Thoracic aorta (tissue), 2 donors: ENCODE results near the gene BLOC1S5. TPM values are rescaled to one million over a fixed set of nuclear protein-coding genes. Genes with fewer than 3 reads are reported as not detected.

Source experiments
- ATAC-seq: fragments of 150-250 bp; one replicate; pipeline ENCODE4 v1.8.0; 2017; ENCODE audit warnings: low read depth; ENCODE audit not compliant: insufficient number of reproducible peaks, low FRiP score
- DNase-seq: peaks from one replicate; pipeline ENCODE4 v3.0.0-alpha.2; 2020; ENCODE audit warnings: low spot score
- H3K27ac ChIP-seq, 2 donors: fragments of 200-600 bp; sonication (generic); 1 replicate in 1 of 2; 2 replicates in 1 of 2; pipeline ENCODE4 v1.5.1; 2016; ENCODE audit warnings: mild to moderate bottlenecking in 2 of 2, moderate library complexity in 2 of 2
- H3K27me3 ChIP-seq: fragments of 200-600 bp; sonication (generic); replicated peaks from 2 replicates; pipeline ENCODE4 v1.6.0; 2016; ENCODE audit warnings: mild to moderate bottlenecking; ENCODE audit not compliant: insufficient read depth
- H3K36me3 ChIP-seq: fragments of 200-600 bp; sonication (generic); one replicate; pipeline ENCODE4 v1.5.1; 2016
- H3K4me1 ChIP-seq, 2 donors: fragments of 200-600 bp; sonication (generic); 1 replicate in 1 of 2; 2 replicates in 1 of 2; pipeline versions ENCODE4 v1.5.1 to v1.6.0; 2016; ENCODE audit warnings: low read depth in 2 of 2, mild to moderate bottlenecking in 1 of 2; ENCODE audit not compliant: control insufficient read depth in 1 of 2
- H3K4me3 ChIP-seq: fragments of 200-600 bp; sonication (generic); 2 replicates; pipeline ENCODE4 v1.5.1; 2016; ENCODE audit warnings: mild to moderate bottlenecking
- H3K9me3 ChIP-seq: fragments of 200-600 bp; sonication (generic); 2 replicates; pipeline ENCODE4 v1.5.1; 2016
- CTCF ChIP-seq: fragments of 200-600 bp; sonication (generic); IDR thresholded peaks from one replicate; pipeline ENCODE4 v1.5.1; 2019; ENCODE audit warnings: antibody characterized with exemption
- total RNA-seq, 2 donors: library from RNA; depleted of rRNA; stranded (reverse); fragments of >200 nt; gene quantifications; one replicate each; pipeline versions ENCODE4 v1.1.0 to v1.2.3, GENCODE V29; 2016

The BLOC1S5 gene
- total RNA-seq, 2 donors from 2014 or later, result 9.1 to 12.6 TPM

- no peaks in the 10 kb centered on the region for H3K9me3 ChIP-seq
- no peak overlapping the region for H3K27ac ChIP-seq
- H3K36me3 ChIP-seq, result peaks cover 2% of the 10 kb centered on the region
- H3K4me3 ChIP-seq, result no peak overlapping the region
- ATAC-seq, result no peak
- H3K27me3 ChIP-seq, result no peaks in the 10 kb centered on the region
- TF ChIP-seq CTCF, result no peak
- no peak for DNase-seq
- H3K4me1 ChIP-seq, result no peaks in the 10 kb centered on the region
These were observed 46.9 kb downstream of the BLOC1S5 start for GRCh38 chr6:8017276-8017701.

- no peak for ATAC-seq
- Histone ChIP-seq H3K4me1 (no peaks in the 10 kb centered on the region), H3K9me3 (no peaks in the 10 kb centered on the region), H3K4me3 (no peak overlapping the region), H3K27me3 (no peaks in the 10 kb centered on the region), H3K27ac (no peak overlapping the region), H3K36me3 (no peaks in the 10 kb centered on the region)
- no peak for DNase-seq
- no peak for TF ChIP-seq CTCF
These were observed 49.2 kb downstream of the BLOC1S5 start for GRCh38 chr6:8014947-8015346.

- DNase-seq (no peak), ATAC-seq (no peak)
- H3K4me3 ChIP-seq, result no peak overlapping the region
- no peaks in the 10 kb centered on the region for H3K9me3 ChIP-seq
- no peaks in the 10 kb centered on the region for H3K4me1 ChIP-seq
- H3K36me3 ChIP-seq, result no peaks in the 10 kb centered on the region
- no peaks in the 10 kb centered on the region for H3K27me3 ChIP-seq
- no peak for TF ChIP-seq CTCF
- no peak overlapping the region for H3K27ac ChIP-seq
These were observed 50.4 kb downstream of the BLOC1S5 start for GRCh38 chr6:8013763-8014162.

- no peak overlapping the region for H3K4me3 ChIP-seq
- H3K9me3 ChIP-seq, result no peaks in the 10 kb centered on the region
- ATAC-seq (no peak), DNase-seq (no peak)
- H3K27me3 ChIP-seq, result no peaks in the 10 kb centered on the region
- no peak overlapping the region for H3K27ac ChIP-seq
- TF ChIP-seq CTCF, result peak; percentile 19
- H3K4me1 ChIP-seq, result no peaks in the 10 kb centered on the region
- no peaks in the 10 kb centered on the region for H3K36me3 ChIP-seq
These were observed 58.0 kb downstream of the BLOC1S5 start for GRCh38 chr6:8006208-8006607.

GRCh38 chr6:8005136-8005535 lies 59.1 kb downstream of the BLOC1S5 start:
- Histone ChIP-seq H3K4me1 (no peaks in the 10 kb centered on the region), H3K27me3 (no peaks in the 10 kb centered on the region), H3K36me3 (no peaks in the 10 kb centered on the region), H3K4me3 (no peak overlapping the region), H3K9me3 (no peaks in the 10 kb centered on the region), H3K27ac (no peak overlapping the region)
- no peak for TF ChIP-seq CTCF
- DNase-seq (no peak), ATAC-seq (no peak)
